Limb (tissue), 2 donors: ENCODE data around the gene PPP2R5A.

ENCODE experiments used
- DNase-seq, 2 donors: peaks; one replicate each; pipeline ENCODE4 v3.0.0-alpha.2; 2016; ENCODE audit errors: extremely low spot score in 2 of 2

Gene PPP2R5A

DNA sequence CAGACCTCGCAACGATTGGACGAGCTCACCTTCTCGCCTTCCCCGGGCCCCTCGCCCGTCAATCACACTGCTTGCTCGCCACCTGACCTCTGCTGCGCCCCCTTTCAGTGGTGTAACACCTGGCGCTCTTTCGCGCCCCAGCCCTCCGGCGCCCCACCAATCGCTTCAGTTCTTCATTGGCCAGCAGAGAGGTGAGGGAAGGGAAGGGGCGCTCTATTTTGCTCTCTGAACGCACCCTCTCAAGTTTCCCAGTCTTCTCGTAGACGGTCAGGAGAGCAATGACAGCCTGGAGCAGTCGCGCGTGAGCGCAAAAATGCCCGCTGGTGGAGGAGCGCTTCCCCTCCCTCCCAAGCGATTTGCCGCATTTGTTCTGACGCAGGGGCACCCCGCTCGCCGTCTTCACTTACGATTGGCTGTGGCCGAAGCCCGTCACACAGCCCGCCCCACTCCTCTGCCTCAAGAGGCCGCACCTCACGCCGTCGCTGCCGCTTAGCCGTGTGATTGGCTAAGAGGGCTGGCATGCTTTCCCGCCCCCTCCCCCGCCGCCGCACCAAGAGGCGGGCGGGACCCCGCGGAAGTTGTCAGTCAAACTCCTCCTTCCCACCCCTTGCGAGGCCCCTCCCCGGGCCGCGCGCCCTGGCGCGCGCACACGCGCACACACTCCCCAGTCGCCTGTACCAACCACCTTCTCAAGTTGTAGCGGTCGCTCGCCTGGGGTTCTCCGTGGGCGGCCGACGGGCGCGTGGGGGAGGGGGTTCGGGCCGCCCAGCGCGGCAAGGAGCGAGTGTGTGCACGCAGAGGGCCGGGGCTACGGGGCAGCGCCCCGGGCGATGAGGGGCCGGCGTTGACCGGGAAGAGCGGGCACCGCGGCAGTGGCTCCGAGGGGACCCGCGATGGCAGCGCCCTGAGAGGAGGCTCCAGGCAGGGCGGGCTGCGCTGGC, at the start of gene PPP2R5A:
PPP2R5A (plus strand) TSS at position 667 of the 941 bp plus-strand sequence. CDS start 701 bp downstream, outside the sequence.
- peak; percentile 99 for DNase-seq

DNA sequence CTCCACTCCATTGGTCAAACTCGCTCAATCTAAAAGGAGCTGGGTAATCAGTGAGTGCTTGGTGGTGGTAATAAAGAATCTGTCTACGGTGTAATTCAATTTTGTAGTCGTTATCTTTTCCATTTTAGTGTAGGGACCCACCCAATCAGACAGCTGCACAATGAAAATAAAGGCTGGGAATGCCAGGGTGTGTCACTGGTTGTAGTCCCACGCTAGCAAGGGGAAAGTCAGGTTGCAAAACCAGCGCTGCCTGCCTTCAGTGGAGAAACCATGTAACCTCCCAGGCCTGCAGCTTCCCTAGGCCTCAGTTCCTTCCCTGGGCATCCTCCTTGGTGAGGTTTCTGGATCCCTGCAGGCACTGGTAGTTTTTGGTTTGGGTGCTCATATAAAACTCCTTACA, 49.4 kb upstream of the PPP2R5A start:
- DNase-seq, result no peak

DNA sequence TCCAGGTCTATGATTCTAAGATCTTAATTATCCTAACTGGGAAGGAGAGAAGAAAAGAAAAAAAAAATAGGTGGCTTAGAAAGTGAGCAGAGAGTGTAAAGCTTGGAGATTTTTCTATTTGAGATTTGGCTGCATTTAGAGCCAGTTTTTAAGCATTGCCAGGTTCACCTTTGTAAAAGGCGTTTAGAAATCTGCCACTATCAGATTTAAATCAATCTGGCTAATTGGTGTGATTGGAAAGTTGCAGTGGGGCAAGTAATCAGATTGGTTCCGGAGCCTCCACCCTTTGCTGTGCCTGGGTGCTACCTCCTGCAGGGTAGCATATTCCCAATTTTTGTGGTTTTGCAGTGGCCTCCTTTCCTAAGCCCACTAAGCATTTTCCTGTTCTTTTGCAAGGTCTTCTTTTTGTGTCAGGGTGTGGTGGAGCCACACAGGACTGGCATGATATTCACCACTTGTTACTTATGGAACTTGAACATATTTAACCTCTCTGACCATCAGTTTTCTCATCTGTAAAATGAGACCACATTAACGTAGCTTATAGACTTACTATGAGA, 48.5 kb upstream of the PPP2R5A start:
- DNase-seq, result no peak

DNA sequence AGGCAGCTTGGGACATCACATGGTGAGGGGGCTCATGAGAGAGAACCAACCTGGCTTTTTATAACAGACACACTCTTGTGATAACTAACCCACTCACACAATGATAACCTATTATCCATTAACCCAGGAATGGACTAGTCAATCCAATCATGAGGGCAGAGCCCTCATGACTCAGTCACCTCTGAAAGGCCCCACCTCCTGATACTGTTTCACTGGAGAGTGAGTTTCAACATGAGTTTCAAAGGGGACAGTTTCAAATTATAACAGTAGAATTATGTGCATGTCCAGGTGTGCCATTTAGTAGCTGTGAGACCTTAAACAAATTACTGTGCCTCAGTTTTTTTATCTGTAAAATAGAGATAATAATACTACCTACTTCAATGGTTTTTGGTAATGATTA, 47.6 kb upstream of the PPP2R5A start:
- DNase-seq, result no peak

DNA sequence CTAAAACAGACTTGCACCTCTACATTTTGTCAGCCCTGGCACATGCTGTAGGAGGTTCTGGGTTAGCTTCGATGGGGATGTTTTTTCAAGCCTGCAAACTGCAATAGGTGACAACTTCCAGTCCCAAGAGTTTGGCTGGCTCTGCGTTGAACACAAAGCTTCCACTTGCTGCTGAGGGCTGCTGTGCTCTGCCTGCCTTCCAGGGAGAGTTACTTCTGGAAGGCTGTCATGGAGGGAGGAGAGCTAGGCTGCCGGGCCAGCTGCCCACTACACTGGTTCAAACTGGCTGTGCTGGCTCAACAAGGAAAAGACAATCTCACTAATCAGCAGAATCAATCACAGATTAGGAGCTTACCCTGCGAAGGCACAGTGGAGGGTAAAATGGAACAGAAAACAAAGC, 46.7 kb upstream of the PPP2R5A start:
- no peak for DNase-seq

DNA sequence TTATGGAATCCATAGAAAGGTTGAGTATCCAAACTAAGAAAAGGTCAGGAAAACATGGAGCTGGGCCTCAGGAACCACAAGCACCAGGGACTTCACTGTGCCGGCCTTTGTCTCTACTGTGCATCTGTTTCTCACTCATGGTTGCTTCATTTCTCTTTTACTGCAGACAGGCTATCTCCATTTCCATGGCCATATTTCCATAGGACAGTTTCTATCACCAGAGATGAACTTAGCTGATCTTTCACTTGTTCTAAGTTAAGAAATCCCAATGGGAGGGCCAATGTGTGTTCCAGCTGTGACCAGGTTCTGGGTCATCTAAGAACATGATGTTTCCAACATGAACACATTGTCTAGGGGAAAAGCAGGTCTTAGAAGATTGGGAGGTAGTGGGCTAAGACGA, 43.7 kb upstream of the PPP2R5A start:
- DNase-seq, result no peak

DNA sequence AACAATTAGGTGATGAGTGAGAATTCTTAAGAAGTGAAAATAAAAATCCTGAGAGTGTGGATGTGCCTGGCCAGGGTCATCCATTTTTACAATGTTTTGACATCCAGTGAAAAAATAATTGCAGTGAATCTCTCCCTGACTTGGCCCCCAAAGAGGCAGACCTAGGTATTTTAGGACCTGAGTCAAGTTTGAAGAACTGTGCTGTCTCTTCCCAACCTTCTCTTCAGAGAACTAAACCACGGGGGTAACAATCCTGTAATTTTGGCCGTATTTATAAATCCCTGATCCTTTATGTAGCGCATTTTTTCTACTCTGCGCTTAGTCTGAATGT, 43.3 kb upstream of the PPP2R5A start:
- DNase-seq, result no peak

DNA sequence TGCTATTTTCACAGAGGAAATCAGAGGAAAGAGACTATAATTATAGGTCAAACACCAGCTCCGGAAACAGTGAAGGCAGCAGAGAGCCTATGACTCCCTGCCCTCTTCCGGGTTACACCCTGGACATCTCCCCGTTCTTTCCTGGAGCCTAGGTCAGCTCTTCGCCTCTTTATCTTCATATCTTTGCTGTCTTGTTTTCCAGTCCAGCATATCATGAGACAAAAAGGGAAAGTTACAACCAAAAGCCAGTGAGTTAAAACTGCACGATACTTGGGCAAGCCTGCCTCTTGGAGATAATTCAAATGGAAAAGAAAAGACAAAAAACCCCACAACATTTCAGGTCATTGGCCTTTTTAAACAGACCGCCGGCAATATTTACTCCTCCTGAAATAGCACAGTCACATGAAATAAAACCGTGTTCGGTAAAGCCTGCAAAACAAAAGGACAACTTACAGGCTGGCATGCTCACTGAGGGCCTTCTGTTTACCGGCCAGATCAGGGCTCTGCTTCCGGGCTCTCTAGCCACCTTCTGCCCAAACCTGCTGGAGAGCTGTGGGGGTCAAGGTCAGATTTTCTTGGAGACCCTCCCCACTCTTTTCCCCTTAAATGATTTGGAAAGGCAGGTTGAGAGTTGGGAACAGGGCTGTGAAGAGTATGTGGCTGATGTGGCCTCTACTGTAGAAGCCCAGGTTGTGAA, 42.8 kb upstream of the PPP2R5A start:
- DNase-seq, result no peak

DNA sequence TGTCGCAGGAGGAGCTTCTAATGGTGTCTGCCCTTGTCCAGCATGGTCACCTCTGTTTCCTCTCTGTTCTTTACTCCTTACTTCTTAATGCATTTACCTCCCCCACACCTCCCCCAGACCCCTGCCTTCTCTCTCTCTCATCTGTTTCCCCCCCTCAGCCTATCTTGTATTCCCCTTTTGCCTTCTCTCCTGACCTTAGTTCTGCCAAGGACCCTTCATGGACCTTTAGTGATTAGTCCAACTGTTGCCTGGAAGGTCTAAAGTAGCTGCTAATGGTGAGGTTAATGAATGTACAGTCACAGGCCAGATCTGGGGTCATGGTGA, 42.3 kb upstream of the PPP2R5A start:
- no peak for DNase-seq

DNA sequence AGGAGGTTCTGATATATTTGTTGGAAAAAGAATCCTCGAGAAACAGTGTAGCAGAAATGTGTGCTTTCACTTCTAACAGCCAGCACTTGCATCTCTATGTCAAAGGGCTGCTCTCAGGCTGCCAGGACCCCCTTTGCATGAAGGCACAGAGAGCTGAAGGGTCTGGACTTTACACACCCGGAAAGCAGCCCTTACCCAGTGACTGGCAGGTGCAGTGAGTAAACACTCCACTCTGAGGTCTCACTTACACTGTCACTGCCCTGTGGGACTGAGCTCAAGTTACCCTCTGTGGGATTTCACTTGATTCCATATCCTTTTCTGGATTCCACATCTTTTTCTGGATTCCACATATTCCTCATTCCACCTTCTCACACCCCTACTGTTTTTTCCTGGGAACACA, 40.8 kb upstream of the PPP2R5A start:
- DNase-seq, result no peak

DNA sequence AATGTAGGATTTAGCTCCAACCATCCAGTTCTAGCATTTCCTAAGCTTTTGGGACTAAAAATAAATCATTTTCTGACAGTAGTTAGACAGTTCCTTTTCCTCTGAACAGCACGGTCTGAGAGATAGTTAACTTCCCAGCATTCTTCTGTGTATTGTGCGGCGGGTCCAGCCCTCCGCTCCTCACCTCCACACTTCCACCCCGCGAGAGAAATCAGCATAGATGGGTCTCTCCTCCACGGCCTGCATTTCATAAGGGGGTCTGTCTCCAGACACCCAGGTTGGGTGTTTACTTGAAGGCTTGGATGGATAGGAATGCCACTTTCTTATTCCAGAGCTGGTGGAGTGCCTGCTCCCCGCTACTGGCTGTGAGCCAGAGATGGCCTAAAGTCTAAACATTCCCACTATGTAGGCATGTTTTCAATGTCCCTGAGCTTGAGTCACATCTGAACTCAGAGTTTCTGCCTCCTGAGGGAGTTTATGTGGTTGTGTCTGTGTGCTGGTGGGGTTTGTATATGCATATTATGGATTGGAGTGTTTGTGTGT, 38.0 kb upstream of the PPP2R5A start:
- DNase-seq, result no peak

DNA sequence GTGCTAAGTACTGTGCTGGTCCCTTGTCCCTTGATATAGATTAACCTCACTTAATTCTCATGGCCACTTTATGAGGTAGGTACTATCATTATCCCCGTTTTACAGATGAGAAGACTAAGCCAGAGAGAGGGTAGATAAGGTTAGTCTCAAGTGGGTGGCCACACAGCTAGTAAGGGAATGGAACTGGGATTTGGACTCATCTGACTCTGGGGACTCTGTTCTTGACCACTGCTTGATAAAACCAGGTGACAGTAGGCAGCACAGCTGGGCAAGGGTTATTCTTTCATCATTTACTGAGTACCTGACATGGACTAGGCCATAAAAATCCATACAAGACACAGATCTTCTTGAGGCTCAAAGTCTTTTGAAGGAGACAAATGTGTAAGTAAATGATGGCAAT, 37.2 kb upstream of the PPP2R5A start:
- no peak for DNase-seq

DNA sequence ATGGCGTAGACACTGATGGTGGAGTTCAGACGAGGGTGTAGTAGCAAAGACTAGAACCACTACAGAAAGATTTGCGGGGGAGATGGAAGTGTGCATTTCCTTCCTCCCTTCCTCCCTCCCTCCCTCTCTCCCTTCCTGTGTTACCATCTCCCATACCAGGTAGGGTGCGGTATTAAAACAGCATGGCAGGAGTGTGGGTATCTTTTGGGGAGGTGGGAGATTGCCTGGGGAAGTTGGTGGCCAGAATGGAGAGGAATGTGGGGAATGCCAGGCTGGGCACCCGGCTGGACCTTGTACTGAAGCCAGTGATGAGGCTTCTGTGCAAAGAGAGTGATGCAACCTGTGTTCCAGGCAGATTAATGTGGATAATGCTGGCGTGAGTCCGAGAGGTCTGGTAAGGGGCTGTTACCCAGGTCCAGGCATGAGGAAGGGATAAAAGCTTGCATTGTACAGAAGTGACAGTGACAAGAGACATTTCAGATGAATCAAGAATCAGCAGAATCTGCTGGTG, 30.3 kb upstream of the PPP2R5A start:
- no peak for DNase-seq

DNA sequence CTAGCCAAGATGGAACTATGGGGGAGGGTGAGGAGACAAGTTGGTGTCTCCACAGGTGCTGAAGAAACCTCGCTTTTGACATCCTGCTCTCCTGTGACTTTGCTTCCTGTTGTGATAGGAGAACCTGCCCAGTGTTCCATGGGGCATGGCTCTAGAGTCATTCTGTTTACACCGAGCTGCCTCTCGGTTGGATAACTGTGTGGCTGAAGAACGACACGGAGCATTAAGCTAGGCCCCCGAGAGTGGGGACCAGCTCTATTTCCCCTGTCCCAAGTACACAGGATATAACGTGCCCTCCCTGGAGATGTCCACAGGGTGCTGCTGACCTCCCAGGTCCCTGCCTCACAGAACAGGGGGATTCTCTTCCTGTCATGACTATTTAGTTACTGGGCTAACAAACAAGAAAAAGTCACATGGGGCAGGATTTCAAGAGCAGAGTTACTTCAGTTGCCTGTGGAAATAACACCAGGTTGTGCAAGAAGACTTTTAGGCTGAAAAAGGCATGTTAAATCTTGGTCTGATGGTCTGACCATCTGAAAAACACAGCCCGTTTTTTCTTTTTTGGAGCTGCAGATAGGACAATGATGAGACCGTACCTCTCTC, 29.4 kb upstream of the PPP2R5A start:
- DNase-seq, result no peak

DNA sequence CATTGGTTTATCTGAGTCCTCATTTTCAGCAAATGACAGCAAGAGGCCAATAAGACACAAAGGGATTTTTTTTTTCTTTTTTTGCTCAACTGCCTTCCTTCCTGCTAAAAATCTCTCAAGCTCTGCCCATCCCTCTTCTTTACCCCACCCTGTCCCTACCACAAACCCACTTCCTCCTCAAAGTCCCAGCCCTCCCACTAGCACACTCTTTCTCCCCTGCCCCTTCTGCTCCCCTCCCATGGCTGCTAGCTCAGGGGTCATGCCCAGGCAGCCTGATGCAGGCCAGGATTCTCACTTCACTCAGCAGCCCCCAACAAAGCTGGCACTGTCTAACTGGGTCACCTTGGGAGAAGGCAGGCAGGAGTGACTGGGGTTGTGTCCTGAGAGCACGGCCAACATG, 28.8 kb upstream of the PPP2R5A start:
- DNase-seq, result no peak

DNA sequence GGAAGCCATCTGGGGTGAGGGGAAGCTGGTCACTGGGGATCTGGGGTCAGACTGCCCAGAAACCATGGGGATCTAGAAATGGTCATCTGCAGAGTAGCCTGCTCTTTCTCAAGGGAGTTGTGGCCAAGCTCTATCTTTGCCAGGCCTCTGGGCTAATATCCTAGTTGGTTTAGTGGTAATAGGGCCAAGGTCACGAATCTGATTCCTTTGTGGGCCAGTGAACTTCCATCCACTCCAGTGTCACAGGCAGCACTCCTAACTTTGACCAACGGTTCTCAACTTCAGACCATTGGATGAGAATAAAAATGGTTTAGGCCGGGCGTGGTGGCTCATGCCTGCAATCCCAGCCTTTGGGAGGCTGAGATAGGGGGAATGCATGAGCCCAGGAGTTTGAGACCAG, 28.1 kb upstream of the PPP2R5A start:
- DNase-seq, result no peak

DNA sequence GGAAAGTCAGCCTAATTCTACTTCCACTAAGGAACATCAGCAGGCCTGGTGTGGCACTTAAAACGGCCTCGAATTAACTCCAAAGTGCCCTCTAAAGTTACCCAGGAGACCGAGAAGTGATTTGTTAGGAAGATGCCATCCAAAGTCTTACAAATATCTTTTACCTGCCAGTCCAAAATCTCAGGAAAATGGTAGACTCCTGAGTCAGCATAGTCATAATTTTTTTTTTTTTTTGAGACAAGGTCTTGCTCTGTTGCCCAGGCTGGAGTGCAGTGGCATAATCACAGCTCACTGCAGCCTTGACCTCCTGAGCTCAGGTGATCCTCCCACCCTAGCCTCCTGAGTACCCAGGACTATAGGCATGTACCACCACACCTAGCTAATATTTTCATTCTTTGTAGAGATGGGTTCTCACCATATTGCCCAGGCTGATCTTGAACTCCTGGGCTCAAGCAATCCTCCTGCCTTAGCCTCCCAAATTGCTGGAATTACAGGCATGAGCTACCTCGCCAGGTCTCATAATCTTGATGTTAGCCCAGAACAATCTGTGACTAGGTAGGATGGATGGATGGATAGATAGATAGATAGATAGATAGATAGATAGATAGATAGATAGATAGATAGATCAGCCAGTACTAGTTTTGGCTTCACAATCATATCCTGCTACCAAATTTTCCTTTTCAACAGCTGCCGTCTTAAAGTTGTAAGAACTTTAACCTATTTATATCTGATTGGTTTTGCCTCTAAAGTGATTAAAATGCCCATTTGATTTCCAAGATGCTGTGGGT, 25.3 kb upstream of the PPP2R5A start:
- no peak for DNase-seq

DNA sequence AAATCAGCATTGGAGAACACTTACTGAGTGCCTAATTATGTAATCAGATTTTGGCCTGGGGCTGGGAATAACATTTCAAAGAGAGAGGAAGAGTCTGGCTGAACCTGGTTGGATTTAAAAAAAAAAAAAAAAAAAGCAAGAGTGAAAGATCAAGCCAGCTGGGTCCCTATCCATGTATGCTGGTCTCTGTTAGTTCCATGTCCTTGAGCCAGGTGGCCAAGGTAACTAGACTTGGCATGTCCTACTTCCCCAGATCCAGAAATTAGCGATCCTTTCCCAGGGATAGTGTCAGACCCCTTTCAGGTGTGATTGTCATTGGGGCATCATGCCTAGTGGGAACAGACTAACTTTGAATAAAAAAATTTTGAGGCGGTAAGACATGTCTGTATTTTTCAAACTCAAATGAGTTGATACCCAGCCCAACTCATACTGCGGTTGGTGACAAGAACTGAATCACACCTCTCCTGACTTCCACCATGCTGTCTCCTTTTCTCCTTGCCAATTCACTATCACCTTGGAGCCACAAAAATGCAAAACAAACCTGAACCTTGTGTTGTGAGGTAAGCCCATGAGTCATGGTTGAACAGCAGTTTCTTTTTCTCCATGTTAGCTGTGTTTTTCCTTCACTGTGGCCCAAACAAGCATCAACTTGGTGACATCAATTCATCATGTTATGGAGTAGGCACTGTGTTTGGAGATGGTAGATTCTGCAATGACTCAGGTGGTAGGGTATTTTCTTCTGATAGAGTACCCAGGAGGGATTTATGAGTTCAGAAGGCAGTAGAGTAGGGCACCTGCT, 24.5 kb upstream of the PPP2R5A start:
- DNase-seq, result no peak

DNA sequence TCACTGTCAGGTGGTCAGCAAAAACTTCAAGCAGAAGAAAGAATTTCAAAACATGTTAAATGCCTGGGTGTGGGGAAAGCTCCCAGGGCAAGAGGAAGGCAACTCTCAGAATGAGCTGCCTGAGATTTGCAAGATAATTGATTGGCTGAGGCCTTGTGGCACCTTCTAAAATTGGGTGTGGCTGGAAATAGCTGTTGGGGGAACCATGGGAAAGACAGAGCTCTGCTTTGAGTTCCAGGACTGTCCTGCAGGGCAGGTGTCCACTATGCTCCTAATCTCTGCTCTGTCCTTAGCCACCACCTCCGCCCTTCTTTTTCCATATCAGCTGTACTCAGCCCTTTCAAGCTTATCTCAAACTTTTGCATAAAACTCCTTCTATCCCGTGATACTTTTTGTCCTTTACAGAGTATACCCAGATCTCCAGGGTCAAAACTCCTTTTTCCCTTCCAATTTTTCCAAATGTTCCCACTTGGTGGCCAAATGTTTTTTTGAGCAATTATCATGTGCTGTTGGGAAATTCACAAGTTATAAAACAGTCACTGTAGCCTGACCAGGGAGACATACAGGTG, 23.8 kb upstream of the PPP2R5A start:
- no peak for DNase-seq

DNA sequence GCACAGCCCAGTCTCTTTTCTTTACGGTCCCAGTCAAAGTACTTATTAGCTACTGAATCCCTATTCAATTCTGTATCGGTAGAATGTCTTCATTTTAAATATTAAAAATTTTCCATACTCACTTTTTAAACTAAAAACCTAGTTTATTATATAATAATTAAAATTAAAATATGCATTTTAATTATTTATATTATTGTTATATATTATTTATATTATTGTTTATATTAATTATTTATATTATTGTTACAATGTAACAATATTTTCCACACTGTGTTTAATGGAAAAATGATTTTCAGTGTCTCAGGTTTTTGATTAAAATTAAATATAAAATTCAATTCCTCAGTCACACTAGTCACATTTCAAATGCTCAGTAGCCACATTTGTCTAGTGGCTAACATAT, 18.2 kb upstream of the PPP2R5A start:
- DNase-seq, result no peak
